Amniotic epithelial cell (primary cell): ENCODE measurements around the gene GOLGA6L2.
"Not testable (repeated sequence)": the region's sequence is repeated elsewhere in the genome, so short reads cannot be mapped to it uniquely, and the experiment has no call there.

Experiments used
- DNase-seq: peaks from one replicate; pipeline ENCODE4 v3.0.0-alpha.2; 2010; ENCODE audit warnings: low read depth

Gene GOLGA6L2, protein sequence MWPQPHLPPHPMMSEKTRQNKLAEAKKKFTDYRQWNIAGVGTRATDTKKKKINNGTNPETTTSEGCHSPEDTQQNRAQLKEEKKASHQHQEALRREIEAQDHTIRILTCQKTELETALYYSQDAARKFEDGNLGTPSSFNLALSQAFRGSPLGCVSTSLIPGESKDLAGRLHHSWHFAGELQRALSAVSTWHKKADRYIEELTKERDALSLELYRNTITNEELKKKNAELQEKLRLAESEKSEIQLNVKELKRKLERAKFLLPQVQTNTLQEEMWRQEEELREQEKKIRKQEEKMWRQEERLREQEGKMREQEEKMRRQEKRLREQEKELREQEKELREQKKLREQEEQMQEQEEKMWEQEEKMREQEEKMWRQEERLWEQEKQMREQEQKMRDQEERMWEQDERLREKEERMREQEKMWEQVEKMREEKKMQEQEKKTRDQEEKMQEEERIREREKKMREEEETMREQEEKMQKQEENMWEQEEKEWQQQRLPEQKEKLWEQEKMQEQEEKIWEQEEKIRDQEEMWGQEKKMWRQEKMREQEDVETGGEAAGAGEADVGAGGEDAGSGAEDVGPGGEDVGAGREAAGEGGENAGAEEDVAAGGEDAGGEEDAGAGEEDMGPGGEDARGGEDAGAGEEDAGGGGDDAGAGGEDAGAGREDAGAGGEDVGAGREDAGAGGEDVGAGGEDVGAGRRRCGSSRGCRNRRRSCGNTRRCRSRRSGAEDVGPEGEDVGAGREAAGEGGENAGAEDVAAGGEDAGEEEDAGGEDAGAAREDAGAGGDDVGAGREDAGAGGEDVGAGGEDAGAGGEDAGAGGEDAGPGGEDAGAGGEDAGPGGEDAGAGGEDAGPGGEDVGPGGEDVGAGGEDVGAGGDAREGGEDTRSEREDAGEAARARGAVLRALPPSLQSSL

DNA sequence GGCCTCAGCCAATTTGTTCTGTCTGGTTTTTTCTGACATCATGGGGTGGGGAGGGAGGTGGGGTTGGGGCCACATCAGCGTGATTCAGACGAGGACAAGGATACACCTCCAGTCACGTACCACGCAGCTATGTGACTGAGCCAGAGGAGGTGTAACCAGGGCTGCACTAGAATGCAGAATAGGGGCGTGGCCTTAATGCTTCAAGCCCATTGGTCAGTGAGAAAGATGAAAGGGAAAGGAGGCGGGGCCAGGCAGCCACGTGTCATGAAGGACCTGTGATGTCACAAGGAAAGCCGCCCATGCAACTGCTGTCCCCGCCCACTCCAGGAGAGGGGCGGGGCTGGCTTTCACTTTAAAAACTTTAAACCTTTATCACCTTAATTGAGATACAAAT is at the start of gene GOLGA6L2:
Gene GOLGA6L2 (minus strand): TSS at position 137 of the 394 bp plus-strand sequence. CDS start 62 bp downstream, at position 75.
- no peak for DNase-seq

DNA sequence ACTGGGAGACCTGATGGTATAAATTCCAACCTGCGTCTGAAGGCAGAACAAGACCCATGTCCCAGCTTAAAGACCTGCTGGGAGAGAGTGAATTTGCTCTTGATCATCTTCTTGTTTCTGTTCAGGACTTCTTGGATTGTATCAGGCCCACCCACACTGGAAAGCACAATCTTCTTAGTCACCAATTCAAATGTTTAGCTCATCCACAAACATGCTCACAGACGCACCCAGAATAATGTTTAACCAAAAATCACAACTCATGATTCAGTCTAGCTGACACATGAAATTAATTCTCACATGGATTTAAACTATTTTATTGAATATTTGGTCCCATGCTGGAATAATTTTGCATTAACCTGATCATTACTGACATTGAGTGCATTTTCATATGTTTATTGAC is 37.8 kb upstream of the GOLGA6L2 start:
- DNase-seq, result no peak

DNA sequence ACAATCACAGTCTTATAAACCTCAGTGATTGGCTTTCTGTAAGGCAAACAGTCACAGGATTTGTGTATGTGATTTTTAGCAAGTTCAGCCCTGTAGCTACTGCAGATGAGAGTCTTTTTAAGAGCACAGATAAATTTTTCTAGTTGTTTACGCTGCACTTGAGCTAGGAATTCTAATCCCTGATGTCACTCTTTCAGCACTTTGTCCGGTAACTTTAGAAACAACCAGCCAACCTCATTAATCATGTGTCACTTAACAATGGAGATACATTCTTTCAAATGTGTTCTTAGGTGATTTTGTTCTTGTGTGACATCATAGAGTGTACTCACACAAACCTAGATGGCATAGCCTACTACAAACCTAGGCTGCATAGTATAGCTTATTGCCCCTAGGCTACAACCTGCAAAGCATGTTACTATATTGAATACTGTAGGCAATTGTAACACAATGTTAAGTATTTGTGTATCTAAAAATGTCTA is 36.8 kb upstream of the GOLGA6L2 start:
- DNase-seq, result no peak

DNA sequence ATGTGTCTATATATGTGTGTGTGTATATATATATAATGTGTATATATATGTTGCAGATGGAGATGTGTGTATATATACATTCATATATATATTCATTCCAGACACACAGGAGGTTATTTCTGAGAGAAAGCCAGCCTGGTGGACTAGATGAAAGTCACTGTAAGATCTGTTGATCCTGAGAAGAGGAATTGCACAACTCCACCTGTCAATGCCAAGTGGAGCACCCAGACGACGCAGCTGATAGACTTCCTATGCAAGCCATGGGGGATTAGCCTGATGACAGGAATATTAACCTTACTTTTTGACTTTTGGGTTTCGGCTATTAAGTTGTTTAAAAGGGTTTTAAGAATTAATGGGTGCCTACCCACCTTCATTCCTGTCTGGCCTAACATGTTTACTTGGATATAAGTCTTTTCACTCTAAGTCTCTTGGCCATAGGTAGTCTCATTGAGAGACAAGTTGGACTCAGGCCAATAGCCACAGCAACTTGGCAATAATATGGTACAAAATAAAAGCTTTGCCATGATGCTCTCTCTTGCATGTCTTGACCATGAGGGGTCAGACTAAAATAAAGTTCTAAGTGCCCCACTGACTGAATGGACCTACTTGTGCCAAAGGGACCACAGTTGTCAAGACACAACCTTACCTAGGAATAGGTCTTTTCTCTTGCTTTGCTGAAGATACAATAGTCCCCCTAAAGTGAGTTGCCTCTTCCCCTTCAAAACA is 35.9 kb upstream of the GOLGA6L2 start:
- no peak for DNase-seq

DNA sequence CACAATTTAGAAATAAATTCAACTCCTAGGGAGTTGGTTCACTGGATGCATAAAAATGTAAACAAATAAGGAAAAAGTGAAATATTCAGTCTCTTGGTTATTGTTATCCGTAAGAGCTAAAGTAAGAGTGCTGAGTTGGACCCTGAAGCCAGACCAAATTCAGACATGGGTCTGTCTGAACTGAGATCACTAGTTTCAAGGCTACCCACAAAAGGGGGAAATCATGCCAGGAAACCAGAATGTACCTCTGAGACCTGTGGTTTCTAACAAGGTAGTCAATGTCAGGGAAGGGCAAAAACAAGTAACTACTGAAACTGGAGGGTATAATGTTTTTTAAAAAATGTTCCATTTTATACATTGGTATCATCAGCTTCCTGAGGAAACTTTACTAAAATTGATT is 35.2 kb upstream of the GOLGA6L2 start:
- DNase-seq, result no peak

DNA sequence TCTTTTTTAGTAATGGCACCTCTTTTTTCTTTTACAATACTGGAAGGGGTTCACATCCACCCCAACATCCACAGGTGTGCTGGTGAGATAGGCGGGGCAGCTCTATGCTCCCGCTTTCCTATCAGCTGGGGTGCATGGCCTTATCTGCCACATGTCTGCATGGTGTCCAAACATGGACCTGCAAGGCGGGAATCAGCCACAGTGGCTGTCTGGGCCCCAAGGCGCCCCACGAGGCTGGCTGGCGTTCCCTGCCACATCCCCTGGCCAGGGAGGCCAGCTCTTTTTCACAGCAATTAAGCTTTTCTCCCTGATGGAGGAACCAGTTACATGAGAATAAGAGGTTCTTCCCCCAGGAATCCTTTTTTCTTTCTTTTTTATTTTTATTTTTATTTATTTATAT is 30.9 kb upstream of the GOLGA6L2 start:
- DNase-seq, result no peak

DNA sequence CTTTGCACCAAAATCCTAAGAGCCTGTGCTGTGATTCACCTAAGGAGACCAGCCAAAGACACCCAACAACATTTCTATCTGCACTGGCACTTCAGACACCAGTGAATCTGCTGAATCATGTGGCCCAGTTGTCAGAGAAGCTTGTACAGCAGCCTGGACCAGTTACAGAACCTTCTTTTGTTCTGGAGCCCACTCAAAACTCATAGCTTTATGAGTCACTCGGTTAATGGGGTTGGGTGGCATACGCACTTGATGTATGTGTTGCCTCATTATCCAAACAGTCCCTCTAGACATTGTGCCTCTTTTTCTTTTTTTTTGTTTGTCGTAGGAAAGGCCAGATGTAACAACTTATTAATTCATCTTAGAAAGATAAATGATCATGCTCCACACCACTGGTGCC is 25.6 kb upstream of the GOLGA6L2 start:
- no peak for DNase-seq

DNA sequence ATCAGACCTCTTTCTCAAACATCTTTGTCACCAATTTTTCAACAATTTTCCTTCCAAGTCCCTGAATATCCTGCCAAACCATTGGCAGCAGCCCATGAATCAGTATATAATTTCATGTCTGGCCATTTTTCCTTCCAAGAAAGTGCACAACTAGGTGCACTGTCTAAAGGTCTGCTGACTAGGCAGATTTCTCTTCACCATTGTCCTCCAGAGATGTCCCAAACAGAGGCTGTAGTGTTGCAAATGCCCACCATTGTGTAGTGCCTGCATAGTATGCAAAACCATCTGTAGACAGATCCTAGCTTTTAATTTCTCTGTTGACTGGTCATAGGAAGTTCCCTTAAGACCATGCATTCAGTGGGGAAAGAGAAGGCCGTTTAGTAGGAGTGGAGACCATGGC is 25.0 kb upstream of the GOLGA6L2 start:
- no peak for DNase-seq

DNA sequence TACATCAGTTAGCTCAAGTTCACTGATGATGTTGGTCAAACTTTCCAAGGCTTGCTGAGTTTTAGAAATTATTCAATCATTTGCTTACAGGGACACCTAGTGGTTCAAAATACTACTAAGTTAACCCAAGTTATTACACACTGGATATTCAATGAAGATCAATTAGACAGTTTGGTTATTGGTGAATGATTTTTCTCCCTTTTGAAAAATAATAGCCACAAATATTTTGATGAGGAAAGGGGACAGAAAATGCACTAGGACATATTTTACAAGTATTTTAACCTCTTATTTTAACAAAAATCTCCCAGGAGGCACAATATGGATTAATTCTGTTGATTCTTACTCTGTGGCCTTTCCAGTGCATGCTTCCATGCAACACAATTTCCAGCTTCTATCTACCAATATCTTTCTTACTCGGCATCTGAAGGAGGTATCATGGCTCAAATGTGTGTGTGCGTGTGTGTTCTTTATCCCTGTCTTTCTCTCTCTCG is 20.1 kb upstream of the GOLGA6L2 start:
- peak; percentile 19 for DNase-seq

DNA sequence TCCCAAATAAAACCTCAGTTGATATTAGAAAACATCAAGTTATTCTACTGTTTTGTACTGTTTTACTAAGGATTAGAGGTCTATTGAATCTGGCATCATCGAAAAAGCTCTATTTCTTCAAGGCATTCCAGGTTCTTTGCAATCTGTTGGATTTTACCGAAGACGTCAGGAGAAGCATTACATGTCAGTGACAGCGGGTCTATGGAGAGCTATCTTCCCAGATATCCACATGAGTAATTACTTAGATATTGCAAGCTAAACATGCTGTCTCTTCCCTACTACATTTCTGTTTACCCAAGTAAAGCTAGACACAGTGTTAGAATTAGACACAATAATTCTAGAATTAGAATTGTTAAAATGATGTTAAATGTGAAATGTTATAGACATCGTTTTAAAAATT is 10.8 kb upstream of the GOLGA6L2 start:
- no peak for DNase-seq

DNA sequence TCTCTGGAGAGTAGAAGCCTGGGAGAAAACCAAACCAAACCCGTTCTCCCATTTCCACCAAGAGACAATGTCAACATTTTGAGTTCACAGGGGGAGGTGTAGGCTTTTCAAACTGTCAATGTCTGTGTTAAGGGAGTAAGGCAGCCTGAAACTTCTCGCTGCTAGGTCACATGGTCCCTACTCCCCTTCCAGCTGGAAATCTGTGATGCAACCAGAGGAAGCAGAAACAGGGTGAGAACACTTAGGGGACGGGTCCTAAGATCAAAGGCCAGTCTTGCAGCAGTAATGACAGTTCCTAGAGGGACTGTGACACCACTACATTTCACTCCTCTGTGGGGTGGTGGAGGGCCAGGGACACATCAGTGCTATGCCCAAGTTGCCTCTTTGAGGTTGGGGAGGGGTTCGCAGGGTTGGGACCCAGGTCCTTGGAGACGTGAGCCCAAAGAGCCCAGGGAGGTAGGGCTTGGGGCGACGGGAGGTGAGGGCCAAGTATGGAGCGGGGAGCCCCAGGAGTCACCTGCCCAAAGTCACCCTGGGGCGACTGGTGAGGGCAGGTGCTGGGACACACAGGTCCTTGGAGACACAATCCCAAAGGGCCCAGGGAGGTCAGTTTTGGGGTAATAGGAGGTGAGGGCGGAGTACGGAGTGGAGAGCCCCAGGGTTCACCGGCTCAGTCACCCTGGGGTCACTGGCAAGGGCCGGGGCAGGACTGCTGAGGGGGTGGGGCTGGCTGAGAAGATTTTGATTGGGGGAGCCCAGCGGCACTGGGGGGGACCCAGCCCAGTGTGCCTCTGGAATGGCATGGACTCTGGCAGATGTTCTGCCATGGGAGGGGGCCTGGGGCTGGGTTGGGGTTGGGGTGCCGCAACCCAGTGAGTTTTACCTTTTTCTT is 582 bp downstream of the GOLGA6L2 start:
- no peak for DNase-seq

DNA sequence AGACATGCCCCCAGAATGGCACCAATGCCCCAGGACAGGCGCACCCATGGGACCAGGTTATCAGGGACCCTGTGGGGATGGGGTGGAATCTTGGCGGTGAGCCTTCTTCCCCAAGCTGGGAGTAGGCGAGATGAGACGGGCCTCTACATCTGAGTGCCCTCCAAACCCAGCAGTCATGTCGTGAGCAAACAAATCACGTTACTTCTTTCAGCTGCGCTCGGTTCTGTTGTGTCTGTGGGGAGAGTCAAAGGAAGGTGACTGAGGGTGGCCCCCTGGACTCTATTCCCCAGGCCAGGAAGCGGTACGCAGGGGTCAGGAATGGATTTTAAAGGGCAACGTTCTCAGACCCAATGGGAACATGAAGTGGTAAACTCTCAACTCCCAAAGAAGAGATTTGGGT is 2.8 kb downstream of the GOLGA6L2 start:
- no peak for DNase-seq

DNA sequence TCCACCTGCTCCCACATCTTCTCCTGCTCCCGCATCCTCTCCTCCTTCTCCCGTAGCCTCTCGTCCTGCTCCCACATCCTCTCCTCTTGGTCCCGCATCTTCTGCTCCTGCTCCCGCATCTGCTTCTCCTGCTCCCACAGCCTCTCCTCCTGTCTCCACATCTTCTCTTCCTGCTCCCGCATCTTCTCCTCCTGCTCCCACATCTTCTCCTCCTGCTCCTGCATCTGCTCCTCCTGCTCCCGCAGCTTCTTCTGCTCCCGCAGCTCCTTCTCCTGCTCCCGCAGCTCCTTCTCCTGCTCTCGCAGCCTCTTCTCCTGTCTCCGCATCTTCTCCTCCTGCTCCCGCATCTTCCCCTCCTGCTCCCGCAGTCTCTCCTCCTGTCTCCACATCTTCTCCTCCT is 5.8 kb downstream of the GOLGA6L2 start:
- no peak for DNase-seq

DNA sequence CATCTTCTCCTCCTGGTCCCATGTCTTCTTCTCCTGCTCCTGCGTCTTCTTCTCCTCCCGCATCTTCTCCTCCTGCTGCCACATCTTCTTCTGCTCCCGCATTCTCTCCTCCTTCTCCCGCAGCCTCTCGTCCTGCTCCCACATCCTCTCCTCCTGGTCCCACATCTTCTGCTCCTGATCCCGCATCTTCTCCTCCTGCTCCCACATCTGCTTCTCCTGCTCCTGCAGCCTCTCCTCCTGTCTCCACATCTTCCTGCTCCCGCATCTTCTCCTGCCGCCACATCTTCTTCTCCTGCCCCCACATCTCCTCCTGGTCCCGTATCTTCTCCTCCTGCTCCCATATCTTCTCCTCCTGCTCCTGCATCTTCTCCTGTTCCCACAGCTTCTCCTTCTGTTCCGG is 6.4 kb downstream of the GOLGA6L2 start:
- no peak for DNase-seq

DNA sequence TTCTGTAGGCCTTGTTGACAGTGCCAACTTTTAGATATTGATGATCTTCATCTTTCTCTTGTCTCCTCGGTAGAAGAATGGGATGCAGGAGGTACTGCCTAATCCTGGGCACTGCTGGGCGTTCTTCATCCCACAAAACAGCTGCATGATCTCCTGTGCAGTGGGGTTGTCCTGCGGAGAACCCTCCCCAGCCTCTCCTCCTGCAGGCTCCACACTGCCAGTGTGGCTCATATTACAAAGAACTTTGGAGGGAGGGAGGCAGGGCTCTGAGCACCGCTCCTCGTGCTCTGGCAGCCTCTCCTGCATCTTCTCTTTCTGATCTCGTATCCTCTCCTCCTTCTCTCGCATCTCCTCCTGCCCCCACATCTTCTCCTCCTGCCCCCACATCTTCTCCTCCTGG is 7.5 kb downstream of the GOLGA6L2 start:
- no peak for DNase-seq

DNA sequence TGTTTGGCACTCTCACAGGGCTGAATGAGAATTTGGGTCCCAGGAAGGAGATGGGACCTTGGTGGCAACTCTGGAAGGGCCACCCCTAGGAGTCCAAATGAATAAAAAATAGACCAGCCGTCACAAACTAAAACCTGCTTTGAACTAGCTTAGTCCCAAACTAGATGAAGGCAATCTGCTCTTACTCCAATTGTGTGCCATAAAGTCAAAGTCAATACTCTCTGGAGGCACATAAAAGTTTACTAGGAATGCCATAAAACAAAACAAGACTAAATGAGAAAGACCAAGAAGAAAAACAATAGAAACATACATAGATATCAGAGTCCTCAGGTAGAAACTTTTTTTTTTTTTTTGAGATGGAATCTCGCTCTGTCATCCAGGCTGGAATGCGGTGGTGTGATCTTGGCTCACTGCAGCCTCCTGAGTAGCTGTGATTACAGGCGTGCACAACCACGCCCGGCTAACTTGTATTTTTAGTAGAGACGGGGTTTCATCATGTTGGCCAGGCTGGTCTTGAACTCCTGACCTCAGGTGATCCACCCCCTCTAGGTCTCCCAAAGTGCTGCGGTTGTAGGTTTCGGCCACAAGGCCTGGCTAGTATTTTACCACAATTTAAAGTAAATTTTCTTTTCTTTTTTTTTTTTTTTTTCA is 8.1 kb downstream of the GOLGA6L2 start:
- DNase-seq, result no peak

DNA sequence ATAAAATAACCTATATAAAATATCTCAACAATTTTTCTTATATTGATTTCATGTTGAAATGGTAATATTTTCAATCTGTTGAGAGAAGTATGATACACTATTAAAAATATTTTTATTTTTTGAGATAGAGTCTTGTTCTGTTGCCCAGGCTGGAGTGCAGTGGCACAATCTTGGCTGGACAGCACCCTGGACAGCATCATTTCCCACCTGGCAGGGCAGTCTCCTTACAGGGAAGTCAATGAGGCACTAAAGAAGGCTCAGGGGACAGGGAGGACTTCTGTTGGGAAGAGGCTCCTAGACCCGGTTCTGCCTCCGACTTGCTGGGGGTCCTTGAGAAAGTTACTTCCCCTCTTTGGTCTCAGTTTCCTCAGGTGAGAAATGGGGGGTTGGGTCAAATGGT is 9.4 kb downstream of the GOLGA6L2 start:
- DNase-seq, result no peak

DNA sequence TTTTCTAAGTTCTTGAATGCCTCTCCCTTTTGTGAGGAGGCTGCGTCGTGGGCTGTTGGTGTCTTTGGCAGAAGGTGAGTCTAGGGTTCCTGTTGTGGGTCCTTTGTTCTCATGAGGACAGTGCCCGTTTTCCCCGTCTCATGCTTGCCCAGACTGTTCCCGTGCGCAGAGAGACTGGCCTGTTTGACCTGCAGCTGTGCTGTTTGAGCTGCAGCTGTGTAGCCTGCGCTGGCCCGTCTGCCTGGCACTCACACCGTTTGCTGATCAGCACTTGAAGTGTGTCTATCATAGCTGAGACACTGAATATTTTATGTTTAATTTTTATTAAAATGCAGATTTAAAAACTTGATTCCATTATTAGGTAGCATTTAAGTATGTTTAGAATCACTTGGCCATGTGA is 9.9 kb downstream of the GOLGA6L2 start:
- no peak for DNase-seq

DNA sequence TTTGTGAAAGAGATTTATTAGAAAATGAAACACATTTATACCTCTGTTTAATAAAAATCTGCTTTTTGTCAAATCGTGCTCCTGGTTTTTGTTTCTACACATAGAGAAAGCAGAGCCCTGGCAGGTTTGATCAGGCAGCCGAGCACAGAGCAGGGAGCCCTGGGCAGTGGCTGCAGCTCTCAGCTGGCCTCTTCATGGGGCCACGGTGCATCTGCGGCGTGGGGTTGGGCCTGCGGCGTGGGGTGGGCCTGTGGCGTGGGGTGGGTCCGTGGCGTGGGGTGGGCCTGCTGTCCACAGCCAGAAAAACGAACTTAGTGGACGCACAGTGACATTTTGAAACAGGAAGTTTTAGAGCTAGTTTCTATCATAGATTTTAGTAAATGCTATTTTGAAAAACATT is 10.6 kb downstream of the GOLGA6L2 start:
- no peak for DNase-seq

DNA sequence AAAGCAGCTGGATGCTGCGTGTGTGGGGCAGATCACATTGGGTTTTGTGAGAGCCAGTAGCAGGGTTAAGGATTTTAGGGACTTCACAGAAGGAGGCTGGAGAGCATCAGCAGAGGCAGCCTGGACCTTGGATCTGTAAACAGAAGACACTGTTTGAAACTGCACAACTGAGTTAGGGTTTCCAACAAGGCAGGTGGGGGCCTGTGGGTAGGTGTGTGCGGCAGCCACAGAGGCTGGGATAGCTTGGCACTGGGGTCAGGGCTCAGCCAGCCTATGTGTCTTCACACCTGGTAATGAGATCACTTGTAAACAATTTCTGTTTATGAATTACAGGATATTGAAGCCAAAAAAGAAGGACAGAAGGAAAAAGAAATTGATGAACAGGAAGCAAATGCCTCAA is 12.3 kb downstream of the GOLGA6L2 start:
- not testable (repeated sequence) for DNase-seq

DNA sequence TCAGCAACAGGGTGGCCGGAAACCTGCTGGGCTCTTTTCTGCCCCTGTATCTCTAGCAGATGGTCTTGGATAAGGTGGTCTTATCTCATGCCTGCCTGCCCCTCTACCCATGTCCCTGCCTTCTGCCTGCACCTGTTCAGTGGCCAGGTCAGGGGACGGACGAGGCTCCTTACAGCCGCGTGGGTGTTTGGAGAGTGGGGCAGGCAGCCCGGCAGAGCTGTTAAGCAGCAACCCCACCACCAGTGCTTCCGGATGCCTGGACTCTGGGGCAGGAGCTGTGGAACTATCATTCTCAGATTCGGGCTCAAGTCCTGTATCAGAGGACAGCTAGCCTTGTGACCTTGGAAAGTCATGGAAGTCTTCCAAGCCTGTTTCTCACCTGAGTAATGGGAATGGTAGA is 21.7 kb downstream of the GOLGA6L2 start:
- not testable (repeated sequence) for DNase-seq
